Psoas muscle (tissue), 8 donors: Measurements from ENCODE around the gene PHETA1. TPM values are rescaled to one million over a fixed set of nuclear protein-coding genes. Genes with fewer than 3 reads are reported as not detected.
"Not testable (repeated sequence)": the region's sequence is repeated elsewhere in the genome, so short reads cannot be mapped to it uniquely, and the experiment has no call there.

Experiments used
- ATAC-seq, 4 donors: fragments of 200-7000 bp; cut with Tn5 transposase; one replicate each; pipeline ENCODE4 v1.9.1; 2020; ENCODE audit warnings: moderate library complexity in 3 of 4, mild to moderate bottlenecking in 2 of 4
- DNase-seq, 2 donors: peaks; one replicate each; pipeline ENCODE4 v3.0.0-alpha.2; 2020
- H3K27ac ChIP-seq: fragments of 200-600 bp; one replicate; pipeline ENCODE4 v1.8.0; 2022
- H3K27me3 ChIP-seq, 3 donors: fragments of 200-600 bp in 1 of 3; one replicate each; pipeline versions ENCODE4 v1.6.1 to v1.8.0; 2013 to 2022; ENCODE audit warnings: low read length in 2 of 3, mild to moderate bottlenecking in 2 of 3, moderate library complexity in 1 of 3; ENCODE audit not compliant: insufficient read depth in 3 of 3
- H3K36me3 ChIP-seq, 2 donors: fragments of 200-600 bp in 1 of 2; one replicate each; pipeline versions ENCODE4 v1.6.1 to v1.8.0; 2013 to 2022; ENCODE audit warnings: low read depth in 1 of 2, mild to moderate bottlenecking in 1 of 2, moderate library complexity in 1 of 2; ENCODE audit not compliant: insufficient read depth in 1 of 2
- H3K4me1 ChIP-seq: fragments of 200-600 bp; one replicate; pipeline ENCODE4 v1.8.0; 2022
- H3K4me3 ChIP-seq: fragments of 200-600 bp; one replicate; pipeline ENCODE4 v1.8.0; 2022; ENCODE audit warnings: mild to moderate bottlenecking
- H3K9me3 ChIP-seq: fragments of 200-600 bp; one replicate; pipeline ENCODE4 v1.8.0; 2022
- WGBS, 3 donors: extraction: QIAGEN DNeasy Blood & Tissue Kit; methylation state at CpG; one replicate each; pipeline versions ENCODE4 v1.1.6 to v1.1.7; 2013; 5-methylcytosine and 5-hydroxymethylcytosine counted together
- intact Hi-C, 2 donors: fragments of 100-400 bp; cut with DNase I; formaldehyde crosslinking; loops; one replicate each; pipeline versions ENCODE4 v1.11.0 to v1.14.2; 2022
- polyA plus RNA-seq, 3 donors: library from polyadenylated mRNA; stranded (reverse); fragments of 200-250 nt; gene quantifications; one replicate each; pipeline ENCODE4 v1.2.3, GENCODE V29; 2013
- total RNA-seq, 4 donors: library from RNA; stranded (reverse); fragmentation: NEBNext Ultra II Directional in 2 of 4; extraction: Animal tissue kit (Norgen Biotek cat#: 25700) in 2 of 4; gene quantifications; one replicate each; pipeline versions ENCODE4 v1.2.1 to v1.2.4, GENCODE V29; 2021 to 2023
- TF ChIP-seq, protein P1 (sequence below): fragments of 200-600 bp; IDR thresholded peaks from one replicate; pipeline ENCODE4 v1.8.0; 2022; ENCODE audit warnings: antibody characterized with exemption
- donor health status: healthy with polysubstance abuse.
- donor health status: DM: no; HTN: no; CAD: no; lungs with moderate emphysema.
- donor health status: Bipolar disorder and iron deficiency.
- donor health status: healthy.
- donor health status: DM: yes; HTN: yes; CAD: no.
- donor health status: DM: no; HTN: no; CAD: no.
- donor health status: DM: no; HTN: no; CAD: no.
- donor health status: DM: yes; HTN: yes; CAD: no.

Gene PHETA1
- total and polyA plus RNA-seq, 7 donors, result 5.3 to 19.9 (median 7.0) TPM

DNA sequence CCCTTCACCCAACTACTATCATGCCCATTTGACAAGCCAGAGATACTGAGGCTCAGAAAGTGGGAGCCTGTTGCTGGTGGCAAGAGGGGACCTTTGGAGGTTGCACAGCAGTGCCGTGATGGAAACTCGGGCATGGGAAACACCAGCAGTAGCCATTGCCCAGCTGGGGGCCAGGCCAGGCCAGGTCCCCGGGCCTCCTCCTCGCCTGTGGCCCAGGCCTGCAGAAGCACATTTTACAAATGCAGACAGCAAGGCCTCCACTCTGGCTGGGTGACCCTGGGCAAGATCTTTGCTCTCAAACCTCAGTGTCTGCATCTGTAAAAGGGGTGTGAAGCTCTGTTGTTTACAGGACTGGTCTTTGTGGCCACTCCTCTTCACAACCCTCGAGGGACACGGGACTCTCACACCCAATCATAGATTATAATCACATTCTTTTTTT is 32.3 kb upstream of the PHETA1 start:
- no peak for DNase-seq
- TF ChIP-seq, protein P1, sequence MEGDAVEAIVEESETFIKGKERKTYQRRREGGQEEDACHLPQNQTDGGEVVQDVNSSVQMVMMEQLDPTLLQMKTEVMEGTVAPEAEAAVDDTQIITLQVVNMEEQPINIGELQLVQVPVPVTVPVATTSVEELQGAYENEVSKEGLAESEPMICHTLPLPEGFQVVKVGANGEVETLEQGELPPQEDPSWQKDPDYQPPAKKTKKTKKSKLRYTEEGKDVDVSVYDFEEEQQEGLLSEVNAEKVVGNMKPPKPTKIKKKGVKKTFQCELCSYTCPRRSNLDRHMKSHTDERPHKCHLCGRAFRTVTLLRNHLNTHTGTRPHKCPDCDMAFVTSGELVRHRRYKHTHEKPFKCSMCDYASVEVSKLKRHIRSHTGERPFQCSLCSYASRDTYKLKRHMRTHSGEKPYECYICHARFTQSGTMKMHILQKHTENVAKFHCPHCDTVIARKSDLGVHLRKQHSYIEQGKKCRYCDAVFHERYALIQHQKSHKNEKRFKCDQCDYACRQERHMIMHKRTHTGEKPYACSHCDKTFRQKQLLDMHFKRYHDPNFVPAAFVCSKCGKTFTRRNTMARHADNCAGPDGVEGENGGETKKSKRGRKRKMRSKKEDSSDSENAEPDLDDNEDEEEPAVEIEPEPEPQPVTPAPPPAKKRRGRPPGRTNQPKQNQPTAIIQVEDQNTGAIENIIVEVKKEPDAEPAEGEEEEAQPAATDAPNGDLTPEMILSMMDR, result no peak
- Histone ChIP-seq H3K27ac (no peak overlapping the region), H3K27me3 (peaks cover 0 to 2% (median 0%) of the 10 kb centered on the region in 3 donors), H3K4me1 (peaks cover 24% of the 10 kb centered on the region), H3K9me3 (no peaks in the 10 kb centered on the region), H3K4me3 (no peak overlapping the region), H3K36me3 (no peaks in the 10 kb centered on the region)
- no peak for ATAC-seq
- WGBS, 3 donors, result 93 to 96% (median 94%) methylated on average over 6 of the region's 6 CpGs
- intact Hi-C loops, result no loop called here

DNA sequence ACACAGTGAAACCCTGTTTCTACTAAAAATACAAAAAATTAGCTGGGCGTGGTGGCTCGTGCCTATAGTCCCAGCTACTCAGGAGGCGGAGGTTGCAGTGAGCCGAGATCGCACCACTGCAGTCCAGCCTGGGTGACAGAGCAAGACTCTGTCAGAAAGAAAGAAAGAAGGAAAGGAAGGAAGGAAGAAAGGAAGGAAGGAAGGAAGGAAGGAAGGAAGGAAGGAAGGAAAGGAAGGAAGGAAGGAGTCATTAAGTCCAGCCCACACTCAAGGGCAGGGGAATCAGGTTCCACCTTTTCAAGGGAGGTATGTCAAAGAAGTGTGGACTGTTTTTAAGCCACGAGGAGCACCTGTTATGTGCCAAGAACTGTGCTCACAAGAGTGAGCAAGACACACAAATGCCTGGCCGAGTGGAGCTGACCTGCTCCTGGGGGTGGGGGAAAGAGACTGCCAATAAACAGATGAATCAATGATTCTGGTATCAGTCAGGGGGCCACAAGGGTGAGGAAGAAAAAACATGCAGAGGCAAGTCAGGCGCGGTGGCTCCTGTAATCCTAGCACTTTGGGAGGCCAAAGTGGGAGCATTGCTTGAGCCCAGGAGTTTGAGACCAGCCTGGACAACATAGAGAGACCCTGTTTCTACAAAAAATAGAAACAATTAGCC is 31.0 kb upstream of the PHETA1 start:
- H3K4me3 ChIP-seq, H3K27ac ChIP-seq, H3K36me3 ChIP-seq, H3K9me3 ChIP-seq, H3K27me3 ChIP-seq, ATAC-seq, DNase-seq: not testable (repeated sequence)
- H3K4me1 ChIP-seq, result peaks cover 20% of the 10 kb centered on the region
- 81 to 88% (median 83%) methylated on average over 9 of the region's 9 CpGs for WGBS, 3 donors
- intact Hi-C loops, result loop anchor here (10.0 kb wide), 2 partner anchors 125 to 275 kb away; no protein-coding TSS in a partner anchor

DNA sequence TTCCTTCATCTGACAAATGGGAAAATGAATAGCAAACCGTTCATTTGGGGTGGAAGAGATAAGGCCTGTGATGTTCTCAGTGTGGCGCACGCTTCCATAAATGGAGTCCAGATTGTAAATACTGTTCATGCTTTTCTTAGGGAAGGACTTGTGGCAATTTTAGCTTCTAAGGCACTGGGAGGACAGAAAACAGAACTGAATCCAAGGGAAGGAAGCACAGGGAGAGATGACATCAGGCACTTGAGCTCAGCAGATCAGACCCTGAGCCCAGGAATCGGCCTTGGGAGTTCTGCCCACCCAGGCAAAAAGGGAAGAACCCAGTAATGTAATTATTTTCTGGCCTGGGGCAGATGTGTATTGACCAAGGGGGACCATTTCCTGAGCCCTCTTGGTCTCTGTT is 29.6 kb upstream of the PHETA1 start:
- Histone ChIP-seq H3K4me3 (no peak overlapping the region), H3K27ac (no peak overlapping the region), H3K36me3 (no peaks in the 10 kb centered on the region), H3K4me1 (peaks cover 13% of the 10 kb centered on the region), H3K9me3 (no peaks in the 10 kb centered on the region), H3K27me3 (peaks cover 0 to 2% (median 0%) of the 10 kb centered on the region in 3 donors)
- DNase-seq (no peak), ATAC-seq (no peak)
- intact Hi-C loops, result loop anchor here (10.0 kb wide), 2 partner anchors 126 to 276 kb away; no protein-coding TSS in a partner anchor
- TF ChIP-seq, protein P1, result no peak
- WGBS, 3 donors, result 81 to 91% (median 86%) methylated on average over 4 of the region's 4 CpGs

DNA sequence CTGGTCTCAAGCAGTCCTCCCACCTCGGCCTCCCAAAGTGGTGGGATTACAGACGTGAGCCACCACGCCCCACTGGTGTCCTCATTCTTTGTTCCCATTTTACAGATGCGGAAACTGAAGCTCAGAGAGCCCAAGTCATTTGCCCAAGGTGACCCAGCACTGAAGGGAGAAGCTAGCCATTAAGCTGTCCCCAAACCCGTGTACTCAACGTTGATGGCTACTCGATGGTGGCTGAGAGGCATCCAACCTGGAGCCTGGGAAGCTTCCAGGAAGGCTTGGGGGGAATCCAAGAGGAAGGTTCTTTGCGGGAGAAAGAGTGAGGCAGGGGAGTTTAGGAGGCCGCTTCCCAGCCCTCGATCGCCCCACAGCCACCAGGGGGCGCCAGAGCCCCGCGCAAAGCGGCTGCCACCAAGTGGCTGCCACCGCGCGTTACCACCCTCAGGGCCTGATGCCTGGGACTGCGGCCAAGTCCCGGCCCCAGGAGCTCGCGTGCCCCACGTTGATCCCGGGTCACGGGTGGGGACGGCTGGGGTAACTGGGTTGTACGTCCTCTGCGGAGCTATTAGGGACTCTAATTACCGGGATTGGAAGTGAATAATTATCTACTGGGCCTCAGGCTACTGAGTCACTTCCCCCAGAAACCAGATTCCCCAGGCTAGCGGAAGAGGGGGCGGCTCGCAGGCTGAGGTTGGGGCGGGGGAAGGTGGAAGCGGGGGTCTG is 28.0 kb upstream of the PHETA1 start:
- Histone ChIP-seq H3K4me3 (peak overlapping the region; percentile 58), H3K27ac (peak overlapping the region; percentile 63)
- WGBS, 3 donors, result 9 to 16% (median 10%) methylated on average over 25 to 34 of the region's 34 CpGs

DNA sequence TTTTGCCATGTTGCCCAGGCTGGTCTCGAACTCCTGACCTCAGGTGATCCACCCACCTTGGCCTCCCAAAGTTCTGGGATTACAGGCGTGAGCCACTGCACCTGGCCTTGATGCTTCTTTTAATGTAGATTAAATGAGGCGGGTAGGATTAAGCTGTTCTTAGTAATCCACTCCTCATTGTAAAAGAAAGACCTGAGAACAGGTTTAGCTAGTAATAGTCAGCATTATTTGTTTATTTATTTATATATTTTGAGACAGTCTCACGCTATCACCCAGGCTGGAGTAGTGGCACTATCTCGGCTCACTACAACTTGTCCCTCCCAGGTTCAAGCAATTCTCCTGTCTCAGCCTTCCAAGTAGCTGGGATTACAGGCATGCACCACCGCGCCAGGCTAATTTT is 27.4 kb upstream of the PHETA1 start:
- intact Hi-C loops, result loop anchor here (2.0 to 10.0 kb wide), 4 partner anchors 55 to 279 kb away; no protein-coding TSS in a partner anchor
- H3K27me3 ChIP-seq, H3K4me3 ChIP-seq, H3K4me1 ChIP-seq, DNase-seq, H3K9me3 ChIP-seq, ATAC-seq, H3K36me3 ChIP-seq: not testable (repeated sequence)
- H3K27ac ChIP-seq, result peak overlapping the region; percentile 63
- WGBS, 3 donors, result 90 to 94% (median 91%) methylated on average over 7 of the region's 7 CpGs

More for the DNA sequence above, 28.0 kb upstream of the PHETA1 start:
- Histone ChIP-seq H3K9me3 (no peaks in the 10 kb centered on the region), H3K4me1 (peaks cover 6% of the 10 kb centered on the region), H3K36me3 (no peaks in the 10 kb centered on the region), H3K27me3 (no peaks in the 10 kb centered on the region)
- intact Hi-C loops, result loop anchor here (1.0 to 10.0 kb wide), 5 partner anchors 54 to 278 kb away; no protein-coding TSS in a partner anchor
- TF ChIP-seq, protein P1, result peak; percentile 99
- peak; percentile 90 to 97 (median 94) for ATAC-seq
- peak; percentile 88 to 94 for DNase-seq
